Subcutaneous abdominal adipose tissue (tissue), 5 donors: ENCODE measurements around the gene FGFBP1.

Experiments used
- H3K27ac ChIP-seq: one replicate; pipeline ENCODE4 v1.7.0; 2013; ENCODE audit warnings: low read depth, mild to moderate bottlenecking, inconsistent platforms, low read length, moderate library complexity
- H3K27me3 ChIP-seq, 5 donors: one replicate each; pipeline ENCODE4 v1.7.0; 2013; ENCODE audit warnings: low read length in 5 of 5, inconsistent platforms in 1 of 5; ENCODE audit not compliant: control insufficient read depth in 5 of 5, insufficient read depth in 4 of 5
- H3K36me3 ChIP-seq, 5 donors: one replicate each; pipeline ENCODE4 v1.7.0; 2013; ENCODE audit warnings: low read length in 5 of 5; ENCODE audit not compliant: control insufficient read depth in 5 of 5, insufficient read depth in 5 of 5
- H3K4me1 ChIP-seq, 5 donors: one replicate each; pipeline ENCODE4 v1.7.0; 2013; ENCODE audit warnings: low read length in 5 of 5, mild to moderate bottlenecking in 3 of 5, moderate library complexity in 1 of 5; ENCODE audit not compliant: control insufficient read depth in 5 of 5, insufficient read depth in 5 of 5
- H3K4me3 ChIP-seq, 5 donors: one replicate each; pipeline ENCODE4 v1.7.0; 2013; ENCODE audit warnings: low read length in 5 of 5, low read depth in 1 of 5
- H3K9ac ChIP-seq, 5 donors: one replicate each; pipeline ENCODE4 v1.7.0; 2013; ENCODE audit warnings: low read length in 5 of 5, mild to moderate bottlenecking in 4 of 5, moderate library complexity in 3 of 5
- H3K9me3 ChIP-seq, 5 donors: one replicate each; pipeline ENCODE4 v1.7.0; 2013; ENCODE audit warnings: low read length in 5 of 5; ENCODE audit not compliant: control insufficient read depth in 5 of 5
- donor health status: healthy.
- donor health status: healthy.
- donor health status: healthy.
- donor health status: healthy.
- donor health status: healthy.

FGFBP1 gene

DNA sequence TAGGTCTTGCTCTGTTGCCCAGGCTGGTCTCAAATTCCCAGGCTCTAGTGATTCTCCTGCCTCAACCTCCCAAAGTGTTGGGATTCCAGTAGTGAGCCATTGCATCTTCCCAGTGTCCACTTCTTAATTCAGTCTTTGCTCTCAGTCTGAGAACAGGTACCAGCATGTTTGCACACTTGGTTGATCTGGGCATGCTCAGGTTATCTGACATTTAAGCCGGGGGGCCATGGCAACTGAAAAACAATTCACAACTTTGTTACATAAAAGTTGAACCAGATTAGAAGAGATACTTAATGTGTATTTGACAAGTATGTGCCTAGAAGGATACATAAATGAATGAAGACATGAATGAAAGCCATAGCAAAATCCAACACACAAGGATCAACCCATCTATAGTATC, 39.0 kb downstream of the FGFBP1 start:
- H3K4me3 ChIP-seq, result no peak overlapping the region
- H3K9ac ChIP-seq, result no peak overlapping the region
- H3K36me3 ChIP-seq, result no peaks in the 10 kb centered on the region
- H3K4me1 ChIP-seq, result peaks cover 0 to 15% (median 0%) of the 10 kb centered on the region in 5 donors
- no peak overlapping the region for H3K27ac ChIP-seq
- H3K9me3 ChIP-seq, result no peaks in the 10 kb centered on the region
- no peaks in the 10 kb centered on the region for H3K27me3 ChIP-seq

DNA sequence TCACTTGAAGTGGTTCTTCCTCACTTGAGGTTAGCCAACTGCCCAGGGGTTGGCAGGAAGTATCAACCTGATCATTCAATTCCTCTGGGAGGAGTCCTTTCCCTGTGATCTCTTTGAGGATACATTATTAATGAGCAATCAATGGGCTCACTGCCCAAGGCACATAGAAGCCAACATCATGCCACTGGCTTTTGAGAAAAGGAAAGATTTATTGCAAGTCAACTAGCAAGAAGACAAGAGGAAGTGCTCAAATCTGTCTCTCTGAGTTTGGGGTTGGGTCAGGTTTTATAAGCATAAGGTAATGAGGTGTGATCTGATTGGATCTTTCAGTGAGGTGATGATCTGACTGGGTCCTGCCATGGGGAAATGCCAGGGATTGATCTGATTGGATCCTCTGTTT, 39.6 kb downstream of the FGFBP1 start:
- Histone ChIP-seq H3K9ac (no peak overlapping the region), H3K9me3 (no peaks in the 10 kb centered on the region), H3K27ac (no peak overlapping the region), H3K4me3 (no peak overlapping the region), H3K36me3 (no peaks in the 10 kb centered on the region), H3K4me1 (peaks cover 0 to 15% (median 0%) of the 10 kb centered on the region in 5 donors), H3K27me3 (no peaks in the 10 kb centered on the region)

DNA sequence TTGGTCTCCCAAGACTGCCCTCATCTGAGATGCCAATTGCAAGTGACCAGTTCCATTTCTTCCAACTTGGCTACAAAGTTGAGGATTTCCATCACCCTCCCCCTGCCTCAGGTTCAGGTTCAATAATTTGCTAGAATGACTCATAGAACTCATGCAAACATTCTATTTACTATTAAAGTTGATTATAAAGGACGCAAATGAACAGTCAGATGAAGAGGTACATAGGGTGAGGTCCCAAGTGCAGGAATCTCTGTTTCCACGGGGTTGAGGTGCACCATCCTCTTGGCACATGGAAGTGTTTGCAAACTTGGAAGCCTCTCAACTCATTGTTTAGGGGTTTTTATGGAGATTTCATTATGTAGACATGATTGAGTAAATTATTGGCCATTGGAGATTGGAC, 41.0 kb downstream of the FGFBP1 start:
- Histone ChIP-seq H3K27me3 (no peaks in the 10 kb centered on the region), H3K36me3 (no peaks in the 10 kb centered on the region), H3K9me3 (no peaks in the 10 kb centered on the region), H3K9ac (no peak overlapping the region), H3K4me1 (peaks cover 0 to 7% (median 0%) of the 10 kb centered on the region in 5 donors), H3K4me3 (no peak overlapping the region), H3K27ac (no peak overlapping the region)

DNA sequence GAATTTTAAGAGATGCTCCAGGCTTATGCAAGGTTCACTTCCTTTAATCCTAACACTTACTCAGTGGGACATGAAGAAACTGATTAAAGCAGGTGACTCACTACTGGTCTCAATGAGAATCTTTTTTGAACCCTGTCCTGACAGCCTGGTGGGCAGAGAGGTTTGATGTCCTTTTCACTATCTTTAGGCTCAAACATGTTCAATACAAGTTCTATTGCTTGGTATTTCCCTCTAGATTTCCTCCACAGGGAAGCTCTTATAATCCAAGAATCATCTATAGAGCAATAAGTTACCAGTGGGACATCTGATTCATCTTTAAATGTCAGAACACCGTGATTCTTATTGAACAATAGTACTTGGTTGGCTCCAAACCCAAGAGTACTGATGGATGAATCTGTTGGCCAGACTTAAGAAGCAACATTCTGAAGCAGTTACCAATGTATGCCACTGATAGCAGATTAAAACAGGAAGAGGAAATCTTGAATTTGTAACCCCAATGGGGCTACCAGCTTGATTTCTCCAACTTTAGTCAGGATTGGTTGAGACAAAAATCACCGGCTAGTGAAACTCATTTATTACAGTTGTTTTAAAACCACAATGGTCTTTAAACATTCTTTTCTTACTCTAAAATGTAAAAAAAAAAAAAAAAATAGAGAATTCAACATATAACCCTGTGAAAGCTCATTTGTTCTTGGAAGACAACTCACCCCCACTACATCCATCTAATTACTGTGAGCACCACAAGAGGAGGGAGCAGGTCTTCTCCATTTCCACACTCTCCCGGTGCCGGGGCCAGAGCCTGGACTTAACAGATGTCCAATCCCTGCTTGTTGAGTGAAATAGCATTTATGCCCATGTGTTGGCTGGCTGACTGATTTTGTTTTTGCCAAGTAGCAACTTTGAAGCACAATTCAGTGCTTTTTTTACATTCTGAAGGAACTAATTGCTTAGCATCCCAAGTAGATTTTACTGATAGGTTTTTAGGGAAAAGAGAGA, 43.3 kb downstream of the FGFBP1 start:
- no peak overlapping the region for H3K9ac ChIP-seq
- H3K36me3 ChIP-seq, result no peaks in the 10 kb centered on the region
- H3K4me3 ChIP-seq, result no peak overlapping the region
- no peak overlapping the region for H3K27ac ChIP-seq
- peaks cover 0 to 7% (median 0%) of the 10 kb centered on the region in 5 donors for H3K4me1 ChIP-seq
- no peaks in the 10 kb centered on the region for H3K9me3 ChIP-seq
- H3K27me3 ChIP-seq, result no peaks in the 10 kb centered on the region

DNA sequence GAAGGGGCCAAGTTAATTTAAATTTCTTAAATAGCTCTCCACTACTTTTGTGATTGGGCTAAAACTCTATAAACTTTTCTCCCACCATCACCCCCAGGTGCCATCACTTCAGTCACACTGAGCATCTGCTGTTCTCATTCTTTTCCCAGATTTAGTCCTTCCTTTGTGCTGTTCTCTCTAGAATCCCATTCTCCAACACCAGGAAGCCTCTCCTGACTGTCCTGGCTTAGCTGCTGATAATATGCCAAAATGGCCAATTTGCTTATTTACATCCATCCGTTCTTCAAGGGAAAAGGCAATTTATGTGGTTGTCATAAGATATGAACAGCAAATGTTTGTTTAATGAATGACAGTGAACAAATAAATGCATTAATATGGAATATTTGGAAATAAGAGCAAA, 44.1 kb downstream of the FGFBP1 start:
- Histone ChIP-seq H3K4me1 (peaks cover 0 to 7% (median 0%) of the 10 kb centered on the region in 5 donors), H3K36me3 (no peaks in the 10 kb centered on the region), H3K4me3 (no peak overlapping the region), H3K9ac (no peak overlapping the region), H3K9me3 (no peaks in the 10 kb centered on the region), H3K27me3 (no peaks in the 10 kb centered on the region), H3K27ac (no peak overlapping the region)

DNA sequence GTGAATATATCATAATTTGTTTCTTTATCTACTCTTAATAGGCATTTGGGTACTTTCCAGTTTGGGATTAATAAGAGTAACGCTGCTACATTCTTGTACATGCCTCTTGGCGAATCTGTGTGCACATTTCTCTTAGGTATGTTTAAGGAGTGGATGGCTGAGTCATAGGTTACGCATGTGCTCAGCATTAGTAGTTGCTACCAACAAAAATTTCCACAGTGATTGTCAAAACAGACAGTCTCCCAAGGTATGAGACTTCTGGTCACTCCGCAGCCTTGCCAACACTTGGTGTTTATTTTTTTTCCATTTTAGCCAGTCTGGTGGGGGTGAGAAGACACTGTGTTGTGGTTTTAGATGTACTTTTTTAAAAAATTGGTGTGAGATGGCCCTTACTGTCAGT, 44.6 kb downstream of the FGFBP1 start:
- H3K36me3 ChIP-seq, result no peaks in the 10 kb centered on the region
- H3K4me1 ChIP-seq, result peaks cover 0 to 7% (median 0%) of the 10 kb centered on the region in 5 donors
- H3K27me3 ChIP-seq, result no peaks in the 10 kb centered on the region
- no peaks in the 10 kb centered on the region for H3K9me3 ChIP-seq
- no peak overlapping the region for H3K9ac ChIP-seq
- H3K4me3 ChIP-seq, result no peak overlapping the region
- H3K27ac ChIP-seq, result no peak overlapping the region

DNA sequence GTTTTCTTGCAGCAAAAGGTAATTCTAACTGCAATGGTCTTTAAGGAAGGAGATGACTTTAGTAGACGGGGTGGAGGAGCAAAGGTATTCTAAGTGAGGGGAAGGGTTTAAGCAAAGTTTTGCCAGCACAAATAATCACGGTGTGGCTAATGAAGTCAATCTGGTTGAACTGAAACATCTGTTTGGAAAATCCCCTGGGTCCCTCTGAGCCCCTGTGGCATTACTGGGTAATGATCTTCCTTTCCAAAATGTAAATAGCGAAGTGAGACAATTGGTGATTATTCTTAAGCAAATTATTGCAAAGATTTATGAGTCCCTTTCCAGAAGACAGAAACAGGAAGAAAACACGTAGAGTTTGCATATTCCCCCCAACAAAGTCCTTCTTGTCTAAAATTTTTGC, 47.2 kb downstream of the FGFBP1 start:
- H3K36me3 ChIP-seq, result no peaks in the 10 kb centered on the region
- no peak overlapping the region for H3K9ac ChIP-seq
- no peak overlapping the region for H3K27ac ChIP-seq
- peaks cover 0 to 4% (median 0%) of the 10 kb centered on the region in 5 donors for H3K4me1 ChIP-seq
- no peaks in the 10 kb centered on the region for H3K27me3 ChIP-seq
- H3K4me3 ChIP-seq, result no peak overlapping the region
- H3K9me3 ChIP-seq, result no peaks in the 10 kb centered on the region

DNA sequence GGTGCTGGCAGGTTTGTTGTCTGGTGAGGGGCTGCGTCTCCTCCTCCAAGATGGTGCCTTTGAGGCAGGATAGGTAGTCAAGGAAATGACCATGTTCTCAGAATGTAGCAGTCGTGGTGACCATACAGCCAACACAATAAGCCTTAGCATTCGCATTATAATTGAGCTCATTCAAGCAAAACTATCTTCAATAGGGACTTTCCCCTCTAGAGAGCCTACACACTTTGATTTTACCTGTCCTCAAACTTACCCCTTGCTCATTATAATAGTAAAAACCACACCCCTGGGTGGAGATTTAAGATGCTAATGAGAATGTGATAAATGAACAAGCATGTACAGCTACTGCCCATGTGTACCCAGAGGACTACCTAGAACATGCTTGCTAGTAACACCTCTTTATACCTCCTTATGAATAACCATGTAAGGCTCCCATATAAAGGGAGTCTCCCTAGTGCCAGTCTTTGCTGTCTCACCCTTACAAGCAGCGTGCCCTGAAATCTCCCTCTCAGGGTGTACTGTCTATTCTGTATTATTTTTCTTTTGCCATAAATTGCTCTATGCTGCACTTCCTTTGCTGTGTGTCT, 48.2 kb downstream of the FGFBP1 start:
- H3K9me3 ChIP-seq, result no peaks in the 10 kb centered on the region
- no peaks in the 10 kb centered on the region for H3K27me3 ChIP-seq
- H3K9ac ChIP-seq, result no peak overlapping the region
- no peak overlapping the region for H3K4me3 ChIP-seq
- no peak overlapping the region for H3K27ac ChIP-seq
- H3K36me3 ChIP-seq, result no peaks in the 10 kb centered on the region
- H3K4me1 ChIP-seq, result no peaks in the 10 kb centered on the region

DNA sequence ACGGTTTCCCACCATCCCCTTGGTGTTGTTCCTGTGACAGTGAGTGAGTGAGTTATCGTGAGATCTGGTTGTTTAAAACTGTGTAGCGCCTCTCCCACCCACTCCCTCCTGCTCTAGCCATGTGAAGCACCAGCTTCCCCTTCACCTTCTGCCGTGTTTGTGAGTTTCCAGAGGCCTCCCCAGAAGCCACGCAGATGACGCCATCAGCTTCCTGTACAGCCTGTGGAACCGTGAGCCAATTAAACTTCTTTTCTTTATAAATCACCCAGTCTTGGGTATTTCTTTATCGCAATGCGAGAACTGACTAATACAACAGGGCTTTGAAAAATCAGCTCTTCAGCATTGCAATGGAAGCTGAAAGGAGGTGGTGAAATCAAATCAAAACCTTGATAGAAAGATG, 50.0 kb downstream of the FGFBP1 start:
- Histone ChIP-seq H3K4me1 (no peaks in the 10 kb centered on the region), H3K9ac (no peak overlapping the region), H3K9me3 (no peaks in the 10 kb centered on the region), H3K27ac (no peak overlapping the region), H3K36me3 (no peaks in the 10 kb centered on the region), H3K4me3 (no peak overlapping the region), H3K27me3 (no peaks in the 10 kb centered on the region)
